Eye (tissue), 1 donor: ENCODE measurements around the gene KIRREL3.
A peak's percentile ranks its signal among the peaks of the same experiment; 100 is the strongest.

Experiments
- DNase-seq: peaks from one replicate; pipeline ENCODE4 v3.0.0-alpha.2; 2015

KIRREL3 gene

GRCh38 chr11:126732981-126733380 lies 267.6 kb downstream of the KIRREL3 start:
- no peak for DNase-seq

GRCh38 chr11:126731576-126732142 lies 268.9 kb downstream of the KIRREL3 start:
- DNase-seq, result no peak

DNA sequence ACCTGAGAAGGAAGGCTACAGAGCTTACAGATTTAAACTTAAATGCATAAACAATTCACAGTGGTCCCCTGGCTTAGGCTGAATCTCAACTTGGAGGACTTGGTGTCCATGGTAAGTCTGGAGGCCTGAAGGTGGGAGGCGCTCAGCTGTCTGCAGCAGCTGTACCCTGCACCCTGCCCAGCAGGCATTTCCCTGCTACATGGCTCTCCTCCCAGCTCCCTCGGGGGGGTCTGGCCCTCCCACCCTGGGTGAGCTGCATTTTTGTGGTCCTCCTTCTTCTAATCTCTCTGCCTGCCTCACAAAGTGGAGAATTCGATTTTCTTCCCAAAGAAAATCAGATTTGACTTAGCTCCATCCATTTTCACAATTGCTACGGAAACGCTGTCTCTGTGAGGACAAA lies 273.2 kb downstream of the KIRREL3 start:
- DNase-seq, result no peak

GRCh38 chr11:126725521-126725920 lies 275.0 kb downstream of the KIRREL3 start:
- no peak for DNase-seq

DNA sequence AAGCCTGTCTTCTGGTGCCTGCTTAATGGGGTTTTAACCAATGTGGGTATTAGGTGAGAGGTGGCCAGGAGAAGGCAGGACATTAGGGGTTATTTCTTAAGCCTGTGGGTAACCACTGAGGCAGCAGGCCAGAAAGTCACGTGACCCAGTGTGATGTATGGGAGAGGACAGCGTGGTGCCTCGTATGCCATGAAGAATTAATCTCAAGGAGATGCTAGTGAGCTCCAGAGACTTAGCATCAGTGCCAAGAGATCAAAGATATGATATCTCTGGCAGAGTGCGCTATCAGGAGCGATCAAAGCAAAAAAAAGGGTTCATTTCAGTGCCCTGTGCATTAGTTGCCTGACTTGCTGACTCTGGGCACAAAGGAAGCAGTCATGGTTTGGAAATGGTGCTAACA lies 275.5 kb downstream of the KIRREL3 start:
- no peak for DNase-seq

DNA sequence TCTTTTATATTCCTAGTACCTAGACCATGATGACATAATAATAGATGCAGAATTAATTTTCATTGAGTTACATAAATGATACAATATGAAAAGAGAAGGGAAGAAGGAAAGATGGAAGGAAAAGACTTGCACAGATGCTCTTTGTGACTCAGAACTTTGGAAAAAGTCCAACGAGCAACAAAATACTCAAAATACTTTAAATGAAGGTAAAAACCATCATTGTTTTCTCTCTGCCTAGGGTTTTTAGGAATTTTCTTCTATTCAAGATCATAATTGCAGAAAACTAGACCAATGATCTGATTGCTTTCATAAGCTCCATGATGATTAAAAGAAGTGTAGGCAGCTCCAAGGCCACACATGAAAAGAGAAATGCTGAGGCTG lies 276.9 kb downstream of the KIRREL3 start:
- no peak for DNase-seq

- no peak for DNase-seq
Observed at GRCh38 chr11:126722956-126723664, 277.5 kb downstream of the KIRREL3 start.

- no peak for DNase-seq
Observed at GRCh38 chr11:126722006-126722736, 278.4 kb downstream of the KIRREL3 start.

DNA sequence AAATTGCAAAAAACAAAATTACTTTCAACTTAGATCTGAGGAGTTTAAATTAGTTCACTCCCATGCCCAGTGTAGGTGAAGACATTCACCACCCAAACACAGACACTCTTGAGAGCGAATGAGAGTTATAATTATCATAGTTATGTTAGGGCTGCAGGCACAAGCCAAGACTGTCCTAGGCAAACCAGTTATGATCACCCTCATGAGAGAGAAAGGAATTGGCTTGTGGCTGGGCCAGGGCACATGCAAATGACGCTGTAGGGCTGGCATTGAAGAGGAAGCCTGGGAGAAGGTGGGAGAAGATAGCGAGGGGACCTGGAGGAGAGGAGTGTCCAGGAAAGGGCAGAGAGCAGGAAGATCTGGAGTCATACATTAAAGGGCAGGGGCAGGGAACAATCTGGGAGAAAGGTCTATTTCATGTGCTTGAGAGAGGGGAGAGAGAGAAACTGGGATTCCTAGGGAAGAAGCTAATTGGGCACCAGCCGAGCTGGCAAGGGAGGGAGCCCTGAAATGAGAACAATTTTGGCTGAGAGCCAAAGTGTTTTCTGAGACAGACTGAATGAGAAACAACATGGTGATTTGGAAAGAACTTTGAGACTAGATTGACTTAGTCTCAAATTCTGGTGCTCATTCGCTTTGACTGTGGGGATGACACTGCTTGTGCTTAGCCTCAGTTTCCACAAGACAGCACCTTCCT lies 279.9 kb downstream of the KIRREL3 start:
- DNase-seq, result no peak

DNA sequence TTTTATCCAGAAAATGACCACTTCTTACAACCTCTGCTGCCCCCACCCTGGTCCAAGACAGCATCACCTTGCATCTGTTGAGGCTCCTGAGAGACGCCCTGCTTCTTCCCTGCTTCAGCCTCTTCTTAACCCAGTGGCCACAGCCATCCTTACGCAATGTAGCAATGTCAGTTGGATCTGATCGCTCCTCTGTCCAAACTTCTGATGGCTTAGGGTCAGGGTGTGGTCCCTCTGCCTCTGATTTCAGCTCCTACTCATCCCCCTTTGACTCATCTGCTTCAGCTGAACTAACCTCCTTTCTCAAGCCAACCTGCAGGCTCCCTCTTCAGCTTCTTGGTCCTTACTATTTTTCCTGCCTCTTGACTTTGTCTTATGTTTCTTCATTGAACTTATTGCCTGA lies 280.8 kb downstream of the KIRREL3 start:
- DNase-seq, result no peak

DNA sequence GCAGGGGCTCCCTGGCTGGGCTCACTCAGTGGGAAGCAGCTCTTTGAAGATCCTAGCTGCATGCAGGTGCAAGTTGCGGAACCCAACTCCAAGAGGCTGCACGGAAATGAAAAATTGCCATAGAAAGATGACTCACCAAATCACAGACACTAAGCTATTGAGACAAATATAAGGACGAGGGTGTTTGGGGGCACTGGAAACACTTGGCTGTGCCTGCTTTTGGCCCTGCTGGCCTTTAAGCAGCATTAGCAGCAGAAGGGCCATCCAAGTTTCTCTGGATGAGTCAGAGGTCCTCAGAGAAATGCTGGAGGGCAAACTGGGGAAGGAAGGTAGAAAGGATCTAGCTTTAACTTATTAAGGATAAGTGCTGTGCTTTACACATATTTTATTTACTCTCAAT lies 282.3 kb downstream of the KIRREL3 start:
- no peak for DNase-seq

DNA sequence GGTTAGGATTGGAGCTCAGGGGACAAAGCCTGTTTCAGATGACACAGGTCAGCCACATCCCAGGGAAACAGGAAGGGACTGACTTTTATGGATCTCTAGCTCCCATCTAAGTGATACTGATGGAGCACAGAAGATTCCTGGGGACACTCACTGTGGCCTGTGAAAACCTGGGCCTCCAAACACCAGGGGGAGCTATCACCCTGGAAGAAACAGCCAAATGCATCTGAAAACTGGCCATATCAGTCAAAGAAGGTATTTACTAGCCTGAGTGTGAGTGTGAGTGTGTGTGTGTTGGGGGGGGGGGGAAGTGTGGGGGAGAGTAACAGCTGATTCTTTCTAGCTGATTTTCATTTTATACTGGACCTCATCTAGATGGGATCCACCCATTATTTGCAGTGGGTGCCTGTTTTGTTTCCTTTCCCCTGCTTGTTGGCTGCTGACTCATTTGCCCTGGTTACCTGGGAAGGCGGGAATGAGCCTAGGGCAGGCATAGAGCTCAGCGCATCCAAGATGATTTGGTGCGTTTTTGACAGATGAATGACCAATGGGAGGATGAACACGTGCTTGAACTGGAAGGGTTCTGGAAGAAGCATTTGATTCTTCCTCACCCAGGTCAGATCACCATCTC lies 284.0 kb downstream of the KIRREL3 start:
- peak; percentile 83 for DNase-seq

GRCh38 chr11:126713806-126714205 lies 286.8 kb downstream of the KIRREL3 start:
- DNase-seq, result no peak

GRCh38 chr11:126711977-126712625 lies 288.5 kb downstream of the KIRREL3 start:
- DNase-seq, result no peak

DNA sequence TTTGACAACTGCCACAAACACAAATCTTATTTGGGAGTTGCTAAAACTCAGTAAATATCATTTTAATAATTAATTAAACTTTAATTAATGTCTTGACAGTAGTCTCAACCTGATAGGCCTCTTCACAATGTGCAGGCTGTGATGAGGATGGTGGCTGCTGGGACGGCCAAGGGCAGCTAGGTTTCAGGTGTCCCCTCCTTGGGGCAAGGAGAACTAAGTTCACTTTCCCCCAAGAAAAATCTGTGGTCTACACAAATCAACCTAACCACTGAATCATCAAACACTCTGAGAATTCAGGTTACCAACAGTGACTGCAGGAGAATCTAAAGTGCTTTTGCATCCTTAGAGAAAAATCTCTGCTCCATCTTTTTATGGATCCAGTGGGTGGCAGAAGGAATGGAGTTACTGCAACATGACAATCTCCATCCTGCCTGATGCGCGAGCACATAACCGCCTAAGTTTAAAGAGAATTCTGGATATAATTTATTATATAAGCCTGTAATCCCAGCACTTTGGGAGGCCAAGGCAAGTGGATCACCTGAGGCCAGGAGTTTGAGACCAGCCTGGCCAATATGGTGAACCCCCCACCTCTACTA lies 289.7 kb downstream of the KIRREL3 start:
- DNase-seq, result no peak

GRCh38 chr11:126707498-126707897 lies 293.1 kb downstream of the KIRREL3 start:
- no peak for DNase-seq

DNA sequence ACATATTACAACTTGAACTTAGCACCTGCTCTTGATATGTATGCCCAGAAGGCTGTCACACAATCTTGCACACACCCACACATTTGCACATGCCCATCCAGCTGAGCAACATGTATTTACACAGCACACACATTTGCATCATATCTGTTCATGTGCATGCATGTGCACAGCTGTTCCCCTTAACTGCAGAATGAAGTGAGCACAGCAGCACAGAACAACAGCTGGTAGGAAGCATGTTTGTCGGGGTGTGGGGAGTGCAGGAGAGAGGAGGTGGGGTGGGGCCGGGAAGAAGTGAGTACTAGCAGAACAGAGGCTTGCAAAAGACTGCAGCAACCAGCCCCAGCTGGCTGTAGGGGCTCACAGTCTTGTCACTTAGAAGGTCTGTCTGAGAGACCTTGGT lies 296.5 kb downstream of the KIRREL3 start:
- DNase-seq, result no peak

DNA sequence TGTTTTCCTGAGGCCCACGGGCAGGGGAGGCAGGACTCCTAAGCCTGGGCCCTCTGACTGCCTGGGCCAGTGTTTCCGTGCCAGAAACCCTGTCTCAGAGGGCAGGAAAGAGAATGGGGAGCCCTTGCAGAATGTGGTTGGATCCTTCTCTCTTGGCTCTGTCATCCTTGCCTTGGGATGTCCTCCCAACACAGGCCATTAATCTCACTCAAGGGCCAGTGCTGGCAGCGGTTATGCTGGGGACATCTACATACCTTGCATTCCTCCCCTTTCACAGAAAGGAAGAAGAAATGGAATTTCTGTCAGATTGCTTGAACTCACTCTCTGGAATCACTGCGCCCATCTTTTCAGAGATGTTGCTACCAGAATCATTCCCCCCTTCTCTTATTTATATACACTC lies 296.9 kb downstream of the KIRREL3 start:
- DNase-seq, result no peak

DNA sequence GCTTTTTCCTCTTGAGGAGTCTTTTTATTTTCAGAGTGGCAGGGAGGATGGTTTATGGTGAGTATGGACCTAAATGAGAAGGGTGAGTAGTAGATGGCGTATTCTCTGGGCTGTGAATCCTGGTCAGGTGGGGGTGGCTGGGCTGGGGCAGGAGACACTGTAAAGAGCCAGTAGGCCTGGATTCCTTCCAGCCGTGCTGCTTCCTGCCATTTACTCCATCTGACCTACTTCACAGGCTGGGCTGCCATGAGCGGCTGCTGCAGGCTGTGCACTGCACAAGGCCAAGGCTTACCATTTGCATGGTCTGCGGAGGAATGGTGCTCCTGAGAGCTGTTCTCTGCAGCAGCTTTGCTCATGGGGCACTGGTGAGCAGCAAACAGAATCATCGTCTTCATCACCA lies 297.6 kb downstream of the KIRREL3 start:
- DNase-seq, result peak; percentile 61

DNA sequence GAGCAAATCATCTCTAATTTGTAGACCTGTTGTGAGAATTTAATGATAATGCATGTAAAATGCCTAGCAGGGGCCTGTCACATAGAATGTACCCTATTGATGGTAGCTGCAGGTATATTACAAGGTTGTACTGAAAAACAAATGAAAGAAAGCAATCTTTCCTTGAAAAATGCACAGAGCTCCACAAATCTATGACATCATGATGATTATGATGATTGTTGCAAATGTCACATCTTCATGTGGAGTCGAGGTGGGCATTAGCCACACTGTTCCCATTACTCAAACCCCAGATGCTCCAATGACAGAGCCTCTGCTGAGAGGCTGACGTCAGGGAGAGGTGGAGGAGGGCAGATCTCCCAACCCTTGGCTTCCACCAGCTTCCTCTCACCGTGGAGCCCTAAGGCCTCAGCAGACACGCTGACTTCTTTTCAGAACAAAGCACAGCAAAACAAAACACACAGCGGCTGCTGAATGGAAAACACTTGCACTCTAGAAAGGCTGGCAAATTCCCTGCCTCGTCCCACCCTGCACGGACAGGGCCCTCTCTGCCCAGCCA lies 298.3 kb downstream of the KIRREL3 start:
- DNase-seq, result no peak

- no peak for DNase-seq
Observed at GRCh38 chr11:126701520-126701897, 299.1 kb downstream of the KIRREL3 start.
